ENCODE results near the gene ONECUT1.

- no peak for TF ChIP-seq CTCF (IDR thresholded peaks at IDR 0.05)
- no peak for TF ChIP-seq POLR2A (IDR thresholded peaks at IDR 0.05)
Measured at GRCh38 chr15:52732551-52732950, 57.6 kb downstream of the ONECUT1 start.
